GM13977 (cell line): ENCODE data around the gene STK24.

ENCODE experiments used
- DNase-seq: peaks from one replicate; pipeline ENCODE4 v3.0.0; 2012; ENCODE audit warnings: low spot score
- CTCF ChIP-seq: IDR thresholded peaks from 2 replicates; pipeline ENCODE4 v1.5.1; 2012; ENCODE audit warnings: mild to moderate bottlenecking, control low read depth; ENCODE audit not compliant: insufficient read depth; ENCODE audit errors: extremely low read depth, missing control alignments
- in situ Hi-C: fragments of 300-500 bp; cut with MboI; formaldehyde crosslinking; loops from one replicate; pipeline ENCODE4 v1.12.0; 2022; ENCODE audit warnings: low sequenced_read_pairs, low pct_unique_long_range_greater_than_20kb, mixed read lengths, inconsistent platforms; ENCODE audit not compliant: unreplicated experiment

Gene STK24

GRCh38 chr13:98543378-98544103, 33.4 kb downstream of the STK24 start:
- in situ Hi-C loops: no loop called here
- TF ChIP-seq CTCF: no peak

DNA sequence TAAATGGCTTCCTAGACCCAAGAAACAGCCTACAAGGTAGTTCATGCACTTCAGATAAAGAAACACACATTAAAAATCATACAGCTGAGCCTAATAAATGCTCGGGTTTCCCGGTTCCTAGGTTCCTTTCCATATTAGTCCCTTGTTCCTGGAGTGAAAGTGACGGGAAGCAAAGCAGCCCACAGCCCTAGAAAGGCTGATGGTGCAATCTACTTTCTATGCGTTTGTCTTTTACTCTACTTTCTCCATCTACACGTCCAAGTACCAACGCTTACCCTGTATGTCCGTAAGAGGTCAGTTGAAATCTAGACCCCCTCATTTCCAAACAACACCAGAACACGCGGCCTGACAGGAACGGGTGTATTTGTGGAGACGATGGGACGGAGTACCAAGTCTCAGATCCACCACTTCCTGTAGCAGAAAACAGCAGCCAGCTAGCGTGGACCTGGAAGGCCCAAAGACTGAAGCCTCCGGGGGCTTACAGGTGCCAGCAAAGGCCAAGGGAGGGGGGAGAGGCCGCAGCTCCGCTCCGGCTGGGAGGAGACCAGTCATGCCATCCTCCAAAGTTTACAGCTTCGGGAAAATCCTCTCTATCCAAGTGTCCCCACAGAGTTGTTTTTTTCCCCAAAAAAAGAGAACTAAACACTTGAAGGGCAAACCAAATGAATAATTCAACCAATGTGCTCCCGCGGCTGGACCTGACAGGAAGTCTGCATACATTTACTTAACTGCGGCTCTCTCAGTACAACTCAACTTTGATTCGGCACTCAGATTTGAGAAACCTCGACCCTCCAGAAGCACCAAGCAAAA, 34.1 kb downstream of the STK24 start:
- in situ Hi-C loops: no loop called here
- no peak for TF ChIP-seq CTCF
- no peak for DNase-seq

More at GRCh38 chr13:98543378-98544103, 33.4 kb downstream of the STK24 start:
- no peak for DNase-seq

DNA sequence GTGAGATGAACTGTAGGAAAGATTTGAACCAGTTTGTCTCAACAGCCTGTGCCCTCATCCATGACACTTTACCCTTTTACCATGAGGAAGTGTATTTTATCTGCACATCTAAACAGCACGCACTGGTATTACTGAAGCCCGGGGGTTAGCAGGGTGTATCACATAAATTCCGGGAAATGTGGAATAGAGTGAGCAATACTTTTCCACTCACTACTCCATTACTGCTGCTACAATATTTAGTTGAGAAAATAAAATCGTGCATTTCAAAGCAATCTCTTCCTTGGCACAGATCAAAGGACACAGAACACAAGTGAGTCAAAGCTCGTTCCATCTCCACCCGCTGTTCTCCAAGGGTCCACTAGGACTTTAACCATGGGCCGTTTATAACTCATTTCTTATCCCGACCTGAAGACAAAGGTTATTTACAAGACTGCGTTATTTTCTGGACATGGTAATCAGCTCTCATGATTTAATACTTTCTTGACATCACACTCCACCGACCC, 35.2 kb downstream of the STK24 start:
- DNase-seq: no peak
- in situ Hi-C loops: no loop called here
- TF ChIP-seq CTCF: no peak

DNA sequence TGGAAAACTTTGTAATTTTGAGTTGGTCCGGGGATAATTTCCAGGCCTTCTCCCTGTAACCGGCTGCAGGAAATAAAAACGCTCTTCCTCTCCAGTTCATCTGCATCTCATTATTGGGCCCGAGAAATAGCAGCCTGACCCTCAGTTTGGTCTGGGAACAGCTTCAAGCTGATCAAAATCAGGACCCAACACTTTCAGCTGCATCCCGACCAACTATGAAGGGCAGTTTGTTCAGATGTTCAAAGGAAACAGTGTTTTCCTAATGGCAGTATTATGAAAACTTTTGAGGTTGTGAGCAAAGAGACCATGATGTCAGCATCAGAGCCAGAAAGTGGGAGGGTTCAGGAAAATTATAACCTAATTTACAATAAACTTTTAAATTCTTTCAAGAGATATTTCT, 35.7 kb downstream of the STK24 start:
- in situ Hi-C loops: no loop called here
- no peak for TF ChIP-seq CTCF
- DNase-seq: no peak

GRCh38 chr13:98540476-98540875, 36.4 kb downstream of the STK24 start:
- in situ Hi-C loops: no loop called here

More at GRCh38 chr13:98540476-98540875, 36.4 kb downstream of the STK24 start:
- TF ChIP-seq CTCF: no peak
- DNase-seq: no peak
